Measurements from ENCODE around the gene CNOT11.
A peak's percentile ranks its signal among the peaks of the same experiment; 100 is the strongest.

The CNOT11 gene

GRCh38 chr2:101282980-101283379, 30.3 kb downstream of the CNOT11 start:
- DNase-seq: no peak

GRCh38 chr2:101286684-101287083, 34.0 kb downstream of the CNOT11 start:
- DNase-seq: no peak

- no peak for DNase-seq
These were observed 34.6 kb downstream of the CNOT11 start for GRCh38 chr2:101287303-101287702.

- no peak for DNase-seq
These were observed 38.0 kb downstream of the CNOT11 start for GRCh38 chr2:101290711-101291110.

- DNase-seq: no peak
These were observed 39.3 kb downstream of the CNOT11 start for GRCh38 chr2:101291973-101292372.

GRCh38 chr2:101293544-101293943, 40.9 kb downstream of the CNOT11 start:
- no peak for DNase-seq

- no peak for DNase-seq
These were observed 42.2 kb downstream of the CNOT11 start for GRCh38 chr2:101294861-101295260.

GRCh38 chr2:101295895-101296294, 43.2 kb downstream of the CNOT11 start:
- DNase-seq: no peak

GRCh38 chr2:101296371-101296770, 43.7 kb downstream of the CNOT11 start:
- DNase-seq: no peak

- no peak for DNase-seq
These were observed 44.7 kb downstream of the CNOT11 start for GRCh38 chr2:101297383-101297782.

- DNase-seq: no peak
These were observed 46.9 kb downstream of the CNOT11 start for GRCh38 chr2:101299604-101300003.

- DNase-seq: no peak
These were observed 47.5 kb downstream of the CNOT11 start for GRCh38 chr2:101300164-101300563.

- no peak for DNase-seq
These were observed 48.1 kb downstream of the CNOT11 start for GRCh38 chr2:101300836-101301235.

GRCh38 chr2:101302016-101302415, 49.3 kb downstream of the CNOT11 start:
- DNase-seq: no peak

GRCh38 chr2:101303688-101304087, 51.0 kb downstream of the CNOT11 start:
- no peak for DNase-seq

GRCh38 chr2:101305035-101305434, 52.3 kb downstream of the CNOT11 start:
- DNase-seq: no peak

GRCh38 chr2:101305492-101306078, 52.9 kb downstream of the CNOT11 start:
- DNase-seq: no peak

GRCh38 chr2:101306410-101306809, 53.7 kb downstream of the CNOT11 start:
- peak; percentile 62 for DNase-seq

GRCh38 chr2:101307503-101307902, 54.8 kb downstream of the CNOT11 start:
- DNase-seq: peak; percentile 35

- DNase-seq: peak; percentile 26
These were observed 55.3 kb downstream of the CNOT11 start for GRCh38 chr2:101307950-101308431.

- peak; percentile 92 for DNase-seq
These were observed 55.9 kb downstream of the CNOT11 start, which contains the start of gene RNF149 for GRCh38 chr2:101308432-101309210. Gene RNF149 (minus strand): TSS chr2:101308701. CDS start chr2:101308588, 113 bp downstream.

- no peak for DNase-seq
These were observed 57.6 kb downstream of the CNOT11 start for GRCh38 chr2:101310090-101310833.

- DNase-seq: no peak
These were observed 58.4 kb downstream of the CNOT11 start for GRCh38 chr2:101310834-101311695.
